ENCODE data around the gene SLC7A10. TPM values are rescaled to one million over a fixed set of nuclear protein-coding genes. Genes with fewer than 3 reads are reported as not detected.
"Not testable (repeated sequence)": the region's sequence is repeated elsewhere in the genome, so short reads cannot be mapped to it uniquely, and the experiment has no call there.

Gene SLC7A10
- total and polyA plus RNA-seq, 4 donors = 0.63 TPM; not detected in 3

DNA sequence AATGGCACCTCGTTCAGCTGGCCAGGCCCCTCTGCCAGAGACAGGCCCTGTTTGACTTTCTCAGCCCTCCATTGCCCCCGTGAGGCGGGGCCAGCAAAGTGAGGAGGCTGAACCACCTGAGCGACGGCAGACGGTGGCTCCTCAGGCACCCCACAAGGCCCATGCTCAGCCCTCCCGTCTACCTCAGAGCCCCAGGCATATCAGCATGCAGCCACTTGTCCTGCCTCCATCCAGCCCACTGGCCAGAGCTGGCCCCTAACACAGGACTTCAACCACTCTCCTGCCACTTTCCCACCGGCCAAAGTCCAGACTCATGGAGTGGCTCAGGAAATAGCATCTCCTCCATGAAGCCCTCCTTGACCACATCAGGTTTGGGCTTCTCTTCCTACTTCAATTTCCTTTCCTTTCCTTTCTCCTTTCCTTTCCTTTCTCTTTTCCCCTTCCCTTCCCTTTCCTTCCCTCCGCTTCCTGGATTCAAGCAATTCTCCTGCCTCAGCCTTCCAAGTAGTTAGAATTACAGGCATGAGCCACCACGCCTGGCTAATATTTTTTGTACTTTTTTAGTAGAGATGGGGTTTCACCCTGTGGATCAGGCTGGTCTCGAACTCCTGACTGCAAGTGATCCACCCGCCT, 9.3 kb downstream of the SLC7A10 start:
- Histone ChIP-seq H3K27ac (ENCODE audit: low read depth in 1 of 2, low read length in 2 of 2) (no peak overlapping the region), H3K4me3 (ENCODE audit: low read length in 2 of 2) (no peak overlapping the region), H3K36me3 (ENCODE audit: control insufficient read depth in 1 of 2, insufficient read depth in 2 of 2, low read length in 1 of 2) (no peaks in the 10 kb centered on the region), H3K27me3 (ENCODE audit: control insufficient read depth in 1 of 2, insufficient read depth in 2 of 2, low read length in 1 of 2) (no peaks in the 10 kb centered on the region), H3K9me3 (ENCODE audit: control insufficient read depth, low read length) (no peaks in the 10 kb centered on the region), H3K4me1 (ENCODE audit: control insufficient read depth in 1 of 2, insufficient read depth in 2 of 2, low read length in 2 of 2) (no peaks in the 10 kb centered on the region)
- no peak for DNase-seq
- 55 to 68% methylated on average over 12 of the region's 12 CpGs for WGBS, 2 donors
- intact Hi-C loops (cut with DNase I) = no loop called here
- ATAC-seq (ENCODE audit: low FRiP score) = no peak

DNA sequence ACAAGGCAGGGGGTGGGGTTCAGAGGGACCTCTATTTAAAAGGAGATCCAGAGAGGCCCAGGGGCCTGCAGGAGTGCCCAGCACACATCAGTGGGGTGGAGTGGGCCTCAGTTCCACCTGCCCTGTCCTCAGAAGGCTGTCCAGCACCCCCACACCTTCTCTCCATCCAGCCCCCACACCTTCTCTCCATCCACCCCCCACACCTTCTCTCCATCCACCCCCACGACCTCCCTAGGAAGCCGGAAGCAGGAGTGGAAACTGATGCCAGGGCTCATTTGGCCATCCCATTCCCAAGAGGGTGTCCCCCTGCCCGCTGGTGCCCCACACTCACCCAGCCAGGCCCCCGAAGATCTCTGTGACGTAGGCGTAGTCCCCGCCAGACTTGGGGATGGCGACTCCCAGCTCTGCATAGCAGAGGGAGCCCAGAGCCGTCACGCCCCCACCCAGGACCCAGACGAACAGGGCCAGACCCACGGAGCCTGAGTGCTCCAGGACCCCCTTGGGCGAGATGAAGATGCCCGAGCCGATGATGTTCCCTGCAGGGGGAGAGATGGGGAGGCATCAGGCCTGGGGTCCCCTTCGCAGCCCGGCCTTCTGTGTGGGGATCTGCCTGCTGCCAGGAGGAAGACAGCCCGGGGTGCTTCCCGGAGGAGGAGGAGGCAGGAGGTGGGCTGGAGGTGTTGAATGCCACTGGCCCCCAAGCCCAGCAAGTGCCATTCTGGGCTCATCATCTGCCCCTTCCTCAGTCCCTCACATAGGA, 10.0 kb downstream of the SLC7A10 start:
- no peak for ATAC-seq (ENCODE audit: low FRiP score)

DNA sequence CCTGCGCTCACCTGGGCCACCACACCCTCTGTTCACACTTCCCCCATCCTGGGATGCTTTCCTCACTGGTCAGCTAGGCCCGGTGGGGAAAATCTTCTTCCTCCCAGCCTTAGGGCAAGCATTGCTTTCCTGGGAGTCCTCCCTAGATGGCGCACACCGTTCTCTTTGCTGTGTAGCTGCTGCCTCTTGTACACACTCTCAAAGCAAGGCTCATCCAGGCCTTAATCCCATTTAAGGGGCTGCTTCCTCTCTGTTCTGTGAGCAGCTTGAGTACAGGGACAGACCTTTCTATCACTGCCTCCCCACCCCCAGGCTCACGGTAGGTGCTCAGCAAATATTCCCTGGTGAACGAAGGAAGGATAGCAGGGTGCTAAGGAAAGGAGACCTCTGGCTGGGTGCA, 11.1 kb downstream of the SLC7A10 start:
- Histone ChIP-seq H3K9me3 (ENCODE audit: control insufficient read depth, low read length) (no peaks in the 10 kb centered on the region), H3K4me1 (ENCODE audit: control insufficient read depth in 1 of 2, insufficient read depth in 2 of 2, low read length in 2 of 2) (no peaks in the 10 kb centered on the region), H3K4me3 (ENCODE audit: low read length in 2 of 2) (no peak overlapping the region), H3K27me3 (ENCODE audit: control insufficient read depth in 1 of 2, insufficient read depth in 2 of 2, low read length in 1 of 2) (no peaks in the 10 kb centered on the region), H3K36me3 (ENCODE audit: control insufficient read depth in 1 of 2, insufficient read depth in 2 of 2, low read length in 1 of 2) (no peaks in the 10 kb centered on the region), H3K27ac (ENCODE audit: low read depth in 1 of 2, low read length in 2 of 2) (no peak overlapping the region)
- WGBS, 2 donors = 55 to 57% methylated on average over 6 of the region's 6 CpGs
- DNase-seq (no peak), ATAC-seq (ENCODE audit: low FRiP score) (no peak)
- intact Hi-C loops (cut with DNase I) = no loop called here

More for the DNA sequence above, 10.0 kb downstream of the SLC7A10 start:
- intact Hi-C loops (cut with DNase I) = no loop called here
- Histone ChIP-seq H3K9me3 (ENCODE audit: control insufficient read depth, low read length) (no peaks in the 10 kb centered on the region), H3K27me3 (ENCODE audit: control insufficient read depth in 1 of 2, insufficient read depth in 2 of 2, low read length in 1 of 2) (no peaks in the 10 kb centered on the region), H3K27ac (ENCODE audit: low read depth in 1 of 2, low read length in 2 of 2) (no peak overlapping the region), H3K36me3 (ENCODE audit: control insufficient read depth in 1 of 2, insufficient read depth in 2 of 2, low read length in 1 of 2) (no peaks in the 10 kb centered on the region), H3K4me1 (ENCODE audit: control insufficient read depth in 1 of 2, insufficient read depth in 2 of 2, low read length in 2 of 2) (no peaks in the 10 kb centered on the region), H3K4me3 (ENCODE audit: low read length in 2 of 2) (no peak overlapping the region)
- 87 to 91% methylated on average over 18 to 19 of the region's 19 CpGs for WGBS, 2 donors
- no peak for DNase-seq

DNA sequence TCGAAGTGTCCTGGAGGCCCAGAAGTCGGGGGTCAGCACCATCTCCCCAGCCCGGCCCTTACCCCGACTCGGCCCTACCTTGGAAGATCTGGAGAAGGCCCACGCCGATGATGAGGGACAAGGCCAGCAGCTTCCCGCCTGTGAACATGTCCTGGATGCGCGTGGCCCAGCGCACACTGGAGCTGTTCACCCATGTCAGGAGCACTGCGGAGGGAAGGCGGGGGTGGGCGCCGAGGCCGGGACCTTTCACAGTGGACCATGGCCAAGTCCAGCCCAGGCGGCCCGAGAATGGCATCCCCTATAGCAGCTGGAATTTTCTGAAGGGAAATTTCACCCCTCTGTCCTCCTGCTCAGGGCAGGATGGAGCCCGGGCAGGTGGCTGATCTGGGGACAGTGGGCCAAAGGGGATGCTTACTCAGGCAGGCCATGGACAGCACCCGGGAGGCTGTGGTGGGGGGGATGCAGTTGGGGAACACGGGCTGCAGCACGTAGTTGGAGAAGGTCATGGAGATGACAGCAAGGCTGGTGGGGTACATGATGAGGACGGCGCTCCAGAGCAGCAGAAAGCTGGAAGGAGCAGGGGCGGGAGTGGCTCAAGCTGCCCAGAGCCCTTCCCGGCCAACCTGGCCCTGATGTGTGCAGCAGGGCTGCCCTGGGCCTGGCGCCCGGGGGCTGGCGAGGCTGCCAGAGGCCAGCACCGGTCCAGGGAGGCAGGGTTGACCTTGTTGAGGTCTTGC, 13.0 kb downstream of the SLC7A10 start:
- Histone ChIP-seq H3K36me3 (ENCODE audit: control insufficient read depth in 1 of 2, insufficient read depth in 2 of 2, low read length in 1 of 2) (no peaks in the 10 kb centered on the region), H3K4me1 (ENCODE audit: control insufficient read depth in 1 of 2, insufficient read depth in 2 of 2, low read length in 2 of 2) (no peaks in the 10 kb centered on the region), H3K9me3 (ENCODE audit: control insufficient read depth, low read length) (no peaks in the 10 kb centered on the region), H3K27ac (ENCODE audit: low read depth in 1 of 2, low read length in 2 of 2) (no peak overlapping the region), H3K27me3 (ENCODE audit: control insufficient read depth in 1 of 2, insufficient read depth in 2 of 2, low read length in 1 of 2) (no peaks in the 10 kb centered on the region), H3K4me3 (ENCODE audit: low read length in 2 of 2) (no peak overlapping the region)
- 80 to 85% methylated on average over 30 of the region's 30 CpGs for WGBS, 2 donors
- intact Hi-C loops (cut with DNase I) = no loop called here
- ATAC-seq (ENCODE audit: low FRiP score) (no peak), DNase-seq (no peak)

DNA sequence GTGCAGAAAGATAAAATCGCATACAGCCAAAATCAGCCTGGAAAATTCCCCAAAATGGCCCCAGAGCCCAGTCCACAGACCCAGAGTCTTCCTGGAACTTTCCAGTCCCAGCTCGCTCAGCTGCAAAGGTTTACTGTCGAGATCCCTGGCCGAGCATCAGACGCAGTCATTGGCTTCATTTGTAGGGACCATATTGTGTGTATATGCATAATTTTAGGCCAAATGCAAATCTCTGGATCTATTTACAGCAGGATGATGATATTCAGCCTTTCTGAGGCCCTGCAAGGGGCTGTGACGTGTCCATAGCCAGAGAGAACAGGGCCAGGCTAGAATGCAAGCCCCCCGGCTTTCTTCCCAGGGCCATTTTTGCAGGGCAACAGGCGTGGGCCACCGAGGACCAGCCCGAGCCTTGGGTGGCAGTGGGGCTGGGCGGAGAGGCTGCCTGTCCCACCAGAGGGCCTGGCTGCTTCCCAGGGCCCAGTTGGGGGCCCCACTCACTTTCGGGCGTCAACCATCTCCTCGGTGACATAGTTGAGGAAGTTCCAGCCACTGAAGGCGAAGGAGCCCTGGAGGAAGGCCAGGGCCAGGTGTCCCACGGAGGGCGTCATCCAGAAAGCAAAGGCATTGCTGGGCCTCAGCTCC, 13.7 kb downstream of the SLC7A10 start:
- Histone ChIP-seq H3K9me3 (ENCODE audit: control insufficient read depth, low read length) (no peaks in the 10 kb centered on the region), H3K4me3 (ENCODE audit: low read length in 2 of 2) (no peak overlapping the region), H3K36me3 (ENCODE audit: control insufficient read depth in 1 of 2, insufficient read depth in 2 of 2, low read length in 1 of 2) (peaks cover 0 to 2% of the 10 kb centered on the region in 2 donors), H3K4me1 (ENCODE audit: control insufficient read depth in 1 of 2, insufficient read depth in 2 of 2, low read length in 2 of 2) (no peaks in the 10 kb centered on the region), H3K27me3 (ENCODE audit: control insufficient read depth in 1 of 2, insufficient read depth in 2 of 2, low read length in 1 of 2) (no peaks in the 10 kb centered on the region), H3K27ac (ENCODE audit: low read depth in 1 of 2, low read length in 2 of 2) (no peak overlapping the region)
- DNase-seq (no peak), ATAC-seq (ENCODE audit: low FRiP score) (no peak)
- intact Hi-C loops (cut with DNase I) = no loop called here
- WGBS, 2 donors = 81 to 87% methylated on average over 17 of the region's 17 CpGs

DNA sequence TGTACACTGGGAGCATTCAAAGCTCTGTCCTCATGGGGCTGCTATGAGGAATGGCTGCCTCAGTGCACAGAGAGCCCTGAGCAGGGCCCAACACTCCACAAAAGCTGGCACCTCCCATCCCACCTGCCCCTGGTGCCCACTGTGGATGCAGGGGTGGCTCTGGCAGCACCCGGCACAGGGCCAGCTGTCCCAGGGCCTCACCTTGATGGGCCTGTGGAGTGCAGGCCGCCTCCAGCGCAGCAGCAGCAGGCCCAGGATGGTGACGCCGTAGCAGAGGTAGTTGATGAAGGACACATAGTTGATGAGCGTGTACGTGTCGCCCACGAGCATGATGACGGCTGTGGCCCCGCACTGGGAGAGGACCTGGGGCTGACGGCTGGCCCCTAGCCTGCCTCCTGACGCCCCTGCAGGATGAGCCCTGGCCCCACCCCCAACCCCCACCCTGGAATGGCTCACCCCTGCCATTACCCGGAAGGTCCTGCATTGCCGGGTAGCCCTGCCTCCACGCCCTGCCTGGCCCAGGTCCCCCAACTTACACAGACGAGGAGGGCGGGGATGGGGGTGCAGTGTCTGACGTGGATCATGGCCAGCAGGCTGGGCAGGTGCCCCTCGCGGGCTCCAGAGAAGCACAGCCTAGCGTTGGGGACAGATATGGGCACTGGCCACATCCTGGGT, 15.2 kb downstream of the SLC7A10 start:
- intact Hi-C loops (cut with DNase I) = no loop called here
- H3K36me3 ChIP-seq (ENCODE audit: control insufficient read depth in 1 of 2, insufficient read depth in 2 of 2, low read length in 1 of 2) = peaks cover 0 to 2% of the 10 kb centered on the region in 2 donors

DNA sequence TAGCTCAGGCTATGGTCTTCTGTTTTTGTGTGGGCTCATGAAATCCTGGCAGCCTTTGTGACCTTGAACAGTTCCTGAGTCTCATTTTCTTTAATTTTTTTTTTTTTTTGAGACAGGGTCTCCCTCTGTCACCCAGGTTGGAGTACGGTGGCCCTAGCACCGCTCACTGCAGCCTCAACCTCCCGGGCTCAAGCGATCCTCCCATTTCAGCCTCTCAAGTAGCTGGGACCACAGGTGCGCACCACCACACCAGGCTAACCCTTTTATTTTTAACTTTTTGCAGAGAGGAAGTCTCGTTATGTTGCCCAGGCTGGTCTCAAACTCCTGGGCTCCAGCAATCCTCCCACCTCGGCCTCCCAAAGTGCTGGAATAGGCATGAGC, 15.8 kb downstream of the SLC7A10 start:
- 93 to 95% methylated on average over 7 of the region's 7 CpGs for WGBS, 2 donors
- DNase-seq; H3K4me1 ChIP-seq (ENCODE audit: control insufficient read depth in 1 of 2, insufficient read depth in 2 of 2, low read length in 2 of 2); H3K27me3 ChIP-seq (ENCODE audit: control insufficient read depth in 1 of 2, insufficient read depth in 2 of 2, low read length in 1 of 2); H3K27ac ChIP-seq (ENCODE audit: low read depth in 1 of 2, low read length in 2 of 2); ATAC-seq (ENCODE audit: low FRiP score); H3K36me3 ChIP-seq (ENCODE audit: control insufficient read depth in 1 of 2, insufficient read depth in 2 of 2, low read length in 1 of 2); H3K9me3 ChIP-seq (ENCODE audit: control insufficient read depth, low read length); H3K4me3 ChIP-seq (ENCODE audit: low read length in 2 of 2); intact Hi-C loops (cut with DNase I): not testable (repeated sequence)

More for the DNA sequence above, 15.2 kb downstream of the SLC7A10 start:
- H3K27me3 ChIP-seq (ENCODE audit: control insufficient read depth in 1 of 2, insufficient read depth in 2 of 2, low read length in 1 of 2) = no peaks in the 10 kb centered on the region
- no peaks in the 10 kb centered on the region for H3K4me1 ChIP-seq (ENCODE audit: control insufficient read depth in 1 of 2, insufficient read depth in 2 of 2, low read length in 2 of 2)
- no peak overlapping the region for H3K27ac ChIP-seq (ENCODE audit: low read depth in 1 of 2, low read length in 2 of 2)
- ATAC-seq (ENCODE audit: low FRiP score) = no peak
- WGBS, 2 donors = 88 to 91% methylated on average over 21 to 22 of the region's 22 CpGs
- no peaks in the 10 kb centered on the region for H3K9me3 ChIP-seq (ENCODE audit: control insufficient read depth, low read length)
- H3K4me3 ChIP-seq (ENCODE audit: low read length in 2 of 2) = no peak overlapping the region
- no peak for DNase-seq
